ENCODE results near the gene NOTCH1.

The NOTCH1 gene

DNA sequence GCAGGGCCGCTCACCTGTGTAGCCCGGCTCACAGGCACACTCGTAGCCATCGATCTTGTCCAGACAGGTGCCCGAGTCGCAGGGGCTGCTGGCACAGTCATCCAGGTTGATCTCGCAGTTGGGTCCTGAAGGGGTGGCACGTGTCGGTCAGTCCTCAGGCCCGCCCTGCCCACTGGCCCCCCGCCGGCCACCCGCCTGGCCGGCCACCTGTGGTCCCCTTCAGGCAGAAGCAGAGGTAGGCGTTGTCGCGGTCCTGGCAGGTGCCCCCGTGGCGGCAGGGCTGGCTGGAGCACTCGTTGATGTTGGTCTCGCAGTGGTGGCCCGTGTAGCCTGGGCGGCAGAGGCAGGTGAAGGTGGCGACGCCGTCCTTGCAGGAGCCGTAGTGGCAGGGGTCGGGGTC is 30.6 kb downstream of the NOTCH1 start:
- ATAC-seq: no peak
- TF ChIP-seq ZNF8 (CRISPR knock-in tag; IDR thresholded peaks at IDR 0.05): no peak
- TF ChIP-seq, protein P1, sequence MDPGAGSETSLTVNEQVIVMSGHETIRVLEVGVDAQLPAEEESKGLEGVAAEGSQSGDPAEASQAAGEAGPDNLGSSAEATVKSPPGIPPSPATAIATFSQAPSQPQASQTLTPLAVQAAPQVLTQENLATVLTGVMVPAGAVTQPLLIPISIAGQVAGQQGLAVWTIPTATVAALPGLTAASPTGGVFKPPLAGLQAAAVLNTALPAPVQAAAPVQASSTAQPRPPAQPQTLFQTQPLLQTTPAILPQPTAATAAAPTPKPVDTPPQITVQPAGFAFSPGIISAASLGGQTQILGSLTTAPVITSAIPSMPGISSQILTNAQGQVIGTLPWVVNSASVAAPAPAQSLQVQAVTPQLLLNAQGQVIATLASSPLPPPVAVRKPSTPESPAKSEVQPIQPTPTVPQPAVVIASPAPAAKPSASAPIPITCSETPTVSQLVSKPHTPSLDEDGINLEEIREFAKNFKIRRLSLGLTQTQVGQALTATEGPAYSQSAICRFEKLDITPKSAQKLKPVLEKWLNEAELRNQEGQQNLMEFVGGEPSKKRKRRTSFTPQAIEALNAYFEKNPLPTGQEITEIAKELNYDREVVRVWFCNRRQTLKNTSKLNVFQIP (CRISPR knock-in tag; IDR thresholded peaks at IDR 0.05; ENCODE audit: borderline replicate concordance, low read depth): no peak
- TF ChIP-seq, protein P2, sequence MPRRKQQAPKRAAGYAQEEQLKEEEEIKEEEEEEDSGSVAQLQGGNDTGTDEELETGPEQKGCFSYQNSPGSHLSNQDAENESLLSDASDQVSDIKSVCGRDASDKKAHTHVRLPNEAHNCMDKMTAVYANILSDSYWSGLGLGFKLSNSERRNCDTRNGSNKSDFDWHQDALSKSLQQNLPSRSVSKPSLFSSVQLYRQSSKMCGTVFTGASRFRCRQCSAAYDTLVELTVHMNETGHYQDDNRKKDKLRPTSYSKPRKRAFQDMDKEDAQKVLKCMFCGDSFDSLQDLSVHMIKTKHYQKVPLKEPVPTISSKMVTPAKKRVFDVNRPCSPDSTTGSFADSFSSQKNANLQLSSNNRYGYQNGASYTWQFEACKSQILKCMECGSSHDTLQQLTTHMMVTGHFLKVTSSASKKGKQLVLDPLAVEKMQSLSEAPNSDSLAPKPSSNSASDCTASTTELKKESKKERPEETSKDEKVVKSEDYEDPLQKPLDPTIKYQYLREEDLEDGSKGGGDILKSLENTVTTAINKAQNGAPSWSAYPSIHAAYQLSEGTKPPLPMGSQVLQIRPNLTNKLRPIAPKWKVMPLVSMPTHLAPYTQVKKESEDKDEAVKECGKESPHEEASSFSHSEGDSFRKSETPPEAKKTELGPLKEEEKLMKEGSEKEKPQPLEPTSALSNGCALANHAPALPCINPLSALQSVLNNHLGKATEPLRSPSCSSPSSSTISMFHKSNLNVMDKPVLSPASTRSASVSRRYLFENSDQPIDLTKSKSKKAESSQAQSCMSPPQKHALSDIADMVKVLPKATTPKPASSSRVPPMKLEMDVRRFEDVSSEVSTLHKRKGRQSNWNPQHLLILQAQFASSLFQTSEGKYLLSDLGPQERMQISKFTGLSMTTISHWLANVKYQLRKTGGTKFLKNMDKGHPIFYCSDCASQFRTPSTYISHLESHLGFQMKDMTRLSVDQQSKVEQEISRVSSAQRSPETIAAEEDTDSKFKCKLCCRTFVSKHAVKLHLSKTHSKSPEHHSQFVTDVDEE (CRISPR knock-in tag; IDR thresholded peaks at IDR 0.05): no peak
- TF ChIP-seq GLIS3 (CRISPR knock-in tag; IDR thresholded peaks at IDR 0.05): no peak
- no peak for TF ChIP-seq ISL1 (CRISPR knock-in tag; IDR thresholded peaks at IDR 0.05)
- TF ChIP-seq ZNF70 (CRISPR knock-in tag; IDR thresholded peaks at IDR 0.05): no peak
- TF ChIP-seq, protein P3, sequence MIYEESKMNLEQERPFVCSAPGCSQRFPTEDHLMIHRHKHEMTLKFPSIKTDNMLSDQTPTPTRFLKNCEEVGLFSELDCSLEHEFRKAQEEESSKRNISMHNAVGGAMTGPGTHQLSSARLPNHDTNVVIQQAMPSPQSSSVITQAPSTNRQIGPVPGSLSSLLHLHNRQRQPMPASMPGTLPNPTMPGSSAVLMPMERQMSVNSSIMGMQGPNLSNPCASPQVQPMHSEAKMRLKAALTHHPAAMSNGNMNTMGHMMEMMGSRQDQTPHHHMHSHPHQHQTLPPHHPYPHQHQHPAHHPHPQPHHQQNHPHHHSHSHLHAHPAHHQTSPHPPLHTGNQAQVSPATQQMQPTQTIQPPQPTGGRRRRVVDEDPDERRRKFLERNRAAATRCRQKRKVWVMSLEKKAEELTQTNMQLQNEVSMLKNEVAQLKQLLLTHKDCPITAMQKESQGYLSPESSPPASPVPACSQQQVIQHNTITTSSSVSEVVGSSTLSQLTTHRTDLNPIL (CRISPR knock-in tag; IDR thresholded peaks at IDR 0.05; ENCODE audit: low read depth): no peak
- TF ChIP-seq ESRRG (CRISPR knock-in tag; IDR thresholded peaks at IDR 0.05): no peak
- no peak for TF ChIP-seq ARNTL (CRISPR knock-in tag; IDR thresholded peaks at IDR 0.05; ENCODE audit: borderline replicate concordance, low read depth)
- no peak for TF ChIP-seq TOX (CRISPR knock-in tag; IDR thresholded peaks at IDR 0.05; ENCODE audit: borderline replicate concordance)
- no peak for TF ChIP-seq BACH2 (CRISPR knock-in tag; IDR thresholded peaks at IDR 0.05; ENCODE audit: borderline replicate concordance)
- TF ChIP-seq ZC3H10 (CRISPR knock-in tag; IDR thresholded peaks at IDR 0.05): no peak
- no peak for TF ChIP-seq PPARA (CRISPR knock-in tag; IDR thresholded peaks at IDR 0.05; ENCODE audit: borderline replicate concordance)
- TF ChIP-seq OSR1 (CRISPR knock-in tag; IDR thresholded peaks at IDR 0.05): no peak
- no peak for TF ChIP-seq ZFP30 (CRISPR knock-in tag; IDR thresholded peaks at IDR 0.05)
- TF ChIP-seq TCF4 (CRISPR knock-in tag; IDR thresholded peaks at IDR 0.05; ENCODE audit: borderline replicate concordance): no peak
- TF ChIP-seq ZFP3 (CRISPR knock-in tag; IDR thresholded peaks at IDR 0.05): no peak
- TF ChIP-seq RARB (CRISPR knock-in tag; IDR thresholded peaks at IDR 0.05): no peak

DNA sequence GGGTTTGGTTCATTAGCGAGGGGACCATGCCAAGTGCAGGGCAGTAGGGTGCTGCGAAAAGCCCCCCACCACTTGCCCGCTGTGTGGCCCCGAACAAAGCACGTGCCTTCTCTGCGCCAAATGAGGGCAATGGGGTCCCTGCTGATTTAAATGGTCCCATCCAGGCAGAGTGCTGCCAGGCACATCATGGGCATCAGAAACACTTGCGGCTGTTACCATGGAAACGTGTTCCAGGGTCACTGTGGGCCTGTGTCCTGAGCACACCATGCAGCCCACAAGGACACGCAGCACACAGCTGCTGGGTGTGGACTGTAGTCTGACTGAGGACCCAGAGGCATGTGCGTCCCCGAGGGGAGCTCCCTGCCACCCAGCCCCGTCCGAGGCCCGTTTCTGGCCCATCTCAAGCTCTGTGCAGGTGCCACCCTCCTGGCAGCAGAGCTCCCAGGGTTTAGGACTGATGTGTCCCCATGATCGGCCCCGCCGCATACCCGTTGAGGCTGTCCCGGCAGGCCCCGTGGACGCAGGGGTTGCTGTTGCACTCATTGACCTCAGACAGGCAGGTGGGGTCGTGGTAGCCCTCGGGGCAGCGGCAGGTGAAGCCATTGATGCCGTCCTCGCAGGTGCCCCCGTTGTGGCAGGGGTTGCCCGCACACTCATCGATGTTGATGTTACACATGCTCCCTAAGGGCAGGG is 31.7 kb downstream of the NOTCH1 start:
- ATAC-seq: no peak
- TF ChIP-seq, protein P4, sequence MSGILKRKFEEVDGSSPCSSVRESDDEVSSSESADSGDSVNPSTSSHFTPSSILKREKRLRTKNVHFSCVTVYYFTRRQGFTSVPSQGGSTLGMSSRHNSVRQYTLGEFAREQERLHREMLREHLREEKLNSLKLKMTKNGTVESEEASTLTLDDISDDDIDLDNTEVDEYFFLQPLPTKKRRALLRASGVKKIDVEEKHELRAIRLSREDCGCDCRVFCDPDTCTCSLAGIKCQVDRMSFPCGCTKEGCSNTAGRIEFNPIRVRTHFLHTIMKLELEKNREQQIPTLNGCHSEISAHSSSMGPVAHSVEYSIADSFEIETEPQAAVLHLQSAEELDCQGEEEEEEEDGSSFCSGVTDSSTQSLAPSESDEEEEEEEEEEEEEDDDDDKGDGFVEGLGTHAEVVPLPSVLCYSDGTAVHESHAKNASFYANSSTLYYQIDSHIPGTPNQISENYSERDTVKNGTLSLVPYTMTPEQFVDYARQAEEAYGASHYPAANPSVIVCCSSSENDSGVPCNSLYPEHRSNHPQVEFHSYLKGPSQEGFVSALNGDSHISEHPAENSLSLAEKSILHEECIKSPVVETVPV (CRISPR knock-in tag; IDR thresholded peaks at IDR 0.05): no peak
- TF ChIP-seq, protein P5, sequence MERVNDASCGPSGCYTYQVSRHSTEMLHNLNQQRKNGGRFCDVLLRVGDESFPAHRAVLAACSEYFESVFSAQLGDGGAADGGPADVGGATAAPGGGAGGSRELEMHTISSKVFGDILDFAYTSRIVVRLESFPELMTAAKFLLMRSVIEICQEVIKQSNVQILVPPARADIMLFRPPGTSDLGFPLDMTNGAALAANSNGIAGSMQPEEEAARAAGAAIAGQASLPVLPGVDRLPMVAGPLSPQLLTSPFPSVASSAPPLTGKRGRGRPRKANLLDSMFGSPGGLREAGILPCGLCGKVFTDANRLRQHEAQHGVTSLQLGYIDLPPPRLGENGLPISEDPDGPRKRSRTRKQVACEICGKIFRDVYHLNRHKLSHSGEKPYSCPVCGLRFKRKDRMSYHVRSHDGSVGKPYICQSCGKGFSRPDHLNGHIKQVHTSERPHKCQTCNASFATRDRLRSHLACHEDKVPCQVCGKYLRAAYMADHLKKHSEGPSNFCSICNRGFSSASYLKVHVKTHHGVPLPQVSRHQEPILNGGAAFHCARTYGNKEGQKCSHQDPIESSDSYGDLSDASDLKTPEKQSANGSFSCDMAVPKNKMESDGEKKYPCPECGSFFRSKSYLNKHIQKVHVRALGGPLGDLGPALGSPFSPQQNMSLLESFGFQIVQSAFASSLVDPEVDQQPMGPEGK (CRISPR knock-in tag; IDR thresholded peaks at IDR 0.05; ENCODE audit: borderline replicate concordance): no peak
- TF ChIP-seq ZNF8 (CRISPR knock-in tag; IDR thresholded peaks at IDR 0.05): no peak
- TF ChIP-seq, protein P3 (CRISPR knock-in tag; IDR thresholded peaks at IDR 0.05; ENCODE audit: low read depth): no peak

Data from SK-N-SH treated with all-trans-retinoic acid at 6 μM for 48 hours (cell line).